ENCODE data around the gene SIRPB1.

SIRPB1 gene

DNA sequence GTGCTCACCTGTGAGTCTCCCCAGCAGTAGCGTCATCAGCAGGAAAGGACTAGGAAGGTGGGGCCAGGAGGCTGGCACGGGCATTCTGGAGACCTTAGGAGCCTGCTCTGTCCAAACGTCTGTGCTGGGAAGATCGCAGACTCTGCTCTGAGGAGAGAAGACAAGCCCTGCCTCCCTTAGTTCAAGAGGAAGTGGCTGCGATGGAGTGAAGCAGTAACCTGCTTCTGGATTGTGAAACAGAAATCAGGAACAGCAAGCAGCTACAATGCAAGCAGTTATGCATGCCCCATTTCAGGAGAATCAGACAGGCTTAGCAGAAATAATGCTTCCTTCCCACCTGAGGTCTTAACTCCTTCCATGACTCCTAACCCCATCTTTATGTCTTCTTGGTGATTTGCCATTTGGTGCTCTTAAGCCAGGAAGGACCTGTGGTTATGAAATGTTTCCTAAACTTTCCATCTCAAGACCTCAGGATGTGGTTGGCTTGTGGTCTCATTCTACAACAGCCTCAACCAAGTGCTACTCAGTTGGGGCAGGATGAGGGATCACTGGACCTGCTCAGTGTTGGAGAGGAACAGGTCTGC, at the start of gene SIRPB1:
Gene SIRPB1, minus strand, starts transcription at position 149 of the 584 bp plus-strand sequence. Its CDS starts 65 bp downstream, at position 84.
- TF ChIP-seq, protein P1, sequence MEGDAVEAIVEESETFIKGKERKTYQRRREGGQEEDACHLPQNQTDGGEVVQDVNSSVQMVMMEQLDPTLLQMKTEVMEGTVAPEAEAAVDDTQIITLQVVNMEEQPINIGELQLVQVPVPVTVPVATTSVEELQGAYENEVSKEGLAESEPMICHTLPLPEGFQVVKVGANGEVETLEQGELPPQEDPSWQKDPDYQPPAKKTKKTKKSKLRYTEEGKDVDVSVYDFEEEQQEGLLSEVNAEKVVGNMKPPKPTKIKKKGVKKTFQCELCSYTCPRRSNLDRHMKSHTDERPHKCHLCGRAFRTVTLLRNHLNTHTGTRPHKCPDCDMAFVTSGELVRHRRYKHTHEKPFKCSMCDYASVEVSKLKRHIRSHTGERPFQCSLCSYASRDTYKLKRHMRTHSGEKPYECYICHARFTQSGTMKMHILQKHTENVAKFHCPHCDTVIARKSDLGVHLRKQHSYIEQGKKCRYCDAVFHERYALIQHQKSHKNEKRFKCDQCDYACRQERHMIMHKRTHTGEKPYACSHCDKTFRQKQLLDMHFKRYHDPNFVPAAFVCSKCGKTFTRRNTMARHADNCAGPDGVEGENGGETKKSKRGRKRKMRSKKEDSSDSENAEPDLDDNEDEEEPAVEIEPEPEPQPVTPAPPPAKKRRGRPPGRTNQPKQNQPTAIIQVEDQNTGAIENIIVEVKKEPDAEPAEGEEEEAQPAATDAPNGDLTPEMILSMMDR (IDR thresholded peaks at IDR 0.05; ENCODE audit: borderline replicate concordance, insufficient read depth, low read depth, low read length) = no peak
- H3K4me3 ChIP-seq (ENCODE audit: low read depth, low read length) = no peak within 1 kb of the TSS

DNA sequence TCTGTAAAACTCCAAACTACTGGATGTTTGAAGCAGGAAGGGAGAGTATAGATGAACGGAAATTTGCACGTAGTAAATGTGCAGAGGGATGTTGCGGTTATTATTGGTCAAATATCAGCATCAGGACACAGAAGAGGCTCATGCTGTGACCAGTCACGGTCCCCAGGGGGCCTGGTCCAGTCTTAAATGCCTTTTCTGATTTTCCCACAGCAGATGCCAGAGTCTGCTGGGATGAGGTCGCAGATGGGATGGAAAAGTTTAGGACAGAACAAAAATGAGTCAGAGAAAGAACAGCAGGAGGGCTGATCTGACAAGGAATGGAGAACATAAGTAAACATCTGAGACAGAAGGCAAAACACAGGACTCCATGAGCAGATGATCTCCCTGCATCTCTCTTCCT, 49.5 kb upstream of the SIRPB1 start:
- H3K4me3 ChIP-seq (ENCODE audit: low read depth, low read length) = no peak overlapping the region
- TF ChIP-seq, protein P1 (IDR thresholded peaks at IDR 0.05; ENCODE audit: borderline replicate concordance, insufficient read depth, low read depth, low read length) = no peak

- no peak overlapping the region for H3K4me3 ChIP-seq (ENCODE audit: low read depth, low read length)
- TF ChIP-seq, protein P1 (IDR thresholded peaks at IDR 0.05; ENCODE audit: borderline replicate concordance, insufficient read depth, low read depth, low read length) = no peak
Measured at GRCh38 chr20:1667502-1668085, 47.8 kb upstream of the SIRPB1 start.

DNA sequence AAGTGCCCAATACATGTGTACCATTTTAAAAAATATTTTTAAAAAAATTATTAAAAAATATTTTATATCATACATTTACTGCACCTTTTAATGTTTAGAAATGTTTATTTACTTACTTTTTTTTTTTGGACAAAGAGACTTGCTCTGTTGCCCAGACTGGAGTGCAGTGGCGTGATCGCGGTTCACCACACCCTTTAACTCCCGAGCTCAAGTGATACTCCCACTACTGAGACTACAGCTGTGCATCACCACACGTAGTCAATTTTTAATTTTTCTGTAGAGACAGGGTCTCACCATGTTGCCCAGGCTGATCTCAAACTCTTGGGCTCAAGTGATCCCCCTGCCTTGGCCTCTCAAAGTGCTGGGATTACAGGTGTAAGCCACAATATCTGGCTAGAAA, 47.0 kb upstream of the SIRPB1 start:
- no peak overlapping the region for H3K4me3 ChIP-seq (ENCODE audit: low read depth, low read length)
- TF ChIP-seq, protein P1 (IDR thresholded peaks at IDR 0.05; ENCODE audit: borderline replicate concordance, insufficient read depth, low read depth, low read length) = no peak

GRCh38 chr20:1665345-1665744, 45.5 kb upstream of the SIRPB1 start:
- TF ChIP-seq, protein P1 (IDR thresholded peaks at IDR 0.05; ENCODE audit: borderline replicate concordance, insufficient read depth, low read depth, low read length) = no peak
- no peak overlapping the region for H3K4me3 ChIP-seq (ENCODE audit: low read depth, low read length)

DNA sequence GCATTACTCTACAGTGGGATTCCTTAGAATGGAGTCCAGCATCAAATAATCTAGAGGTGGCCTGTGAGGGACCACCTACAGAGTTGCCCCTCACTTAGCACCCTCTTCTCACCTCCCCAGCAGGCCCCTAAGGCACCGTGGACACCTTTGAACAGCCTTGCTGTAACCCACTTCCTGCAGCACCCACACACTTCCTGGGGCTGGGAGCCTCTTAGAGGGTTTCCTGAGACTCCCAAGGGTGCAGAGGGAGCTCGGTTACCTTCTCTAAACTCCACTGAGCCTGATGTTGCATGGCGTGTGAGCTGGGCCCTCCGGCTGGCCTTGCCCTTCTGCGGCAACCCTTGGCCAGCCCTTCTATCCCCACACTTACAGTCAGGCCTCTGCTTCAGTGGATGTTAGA, 45.1 kb upstream of the SIRPB1 start:
- H3K4me3 ChIP-seq (ENCODE audit: low read depth, low read length) = no peak overlapping the region
- TF ChIP-seq, protein P1 (IDR thresholded peaks at IDR 0.05; ENCODE audit: borderline replicate concordance, insufficient read depth, low read depth, low read length) = no peak

DNA sequence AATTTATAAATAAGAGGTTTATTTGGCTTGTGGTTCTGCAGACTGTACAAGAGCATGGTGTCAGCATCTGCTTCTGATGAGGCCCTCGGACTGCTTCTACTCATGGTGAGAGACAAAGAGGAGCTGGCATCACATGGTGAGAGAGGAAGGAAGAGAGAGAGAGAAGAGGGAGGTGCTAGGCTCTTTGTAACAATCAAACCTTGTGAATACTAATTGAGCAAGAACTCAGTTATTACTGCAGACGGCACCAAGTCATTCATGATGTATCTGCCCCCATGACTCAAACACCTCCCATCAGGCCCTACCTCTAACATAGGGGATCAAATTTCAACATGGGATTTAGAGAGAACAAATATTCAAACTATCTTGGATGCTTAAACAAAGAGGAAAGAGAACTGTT, 44.1 kb upstream of the SIRPB1 start:
- TF ChIP-seq, protein P1 (IDR thresholded peaks at IDR 0.05; ENCODE audit: borderline replicate concordance, insufficient read depth, low read depth, low read length) = no peak
- no peak overlapping the region for H3K4me3 ChIP-seq (ENCODE audit: low read depth, low read length)
